Mesothelial cell of epicardium (in vitro differentiated cells): ENCODE results near the gene FYB1. TPM values are rescaled to one million over a fixed set of nuclear protein-coding genes. Genes with fewer than 3 reads are reported as not detected.
A peak's percentile ranks its signal among the peaks of the same experiment; 100 is the strongest.

Source experiments
- DNase-seq, 2 experiments: peaks; one replicate each; pipeline ENCODE4 v3.0.0; 2021; ENCODE audit warnings: low spot score in 2 of 2; ENCODE audit not compliant: unreplicated experiment in 2 of 2
- H3K27ac Mint-ChIP-seq: 2 replicates; pipeline ENCODE4 v1.8.0; 2021; ENCODE audit warnings: mixed read lengths
- H3K27me3 Mint-ChIP-seq: 2 replicates; pipeline ENCODE4 v1.8.0; 2021; ENCODE audit warnings: low read depth, mixed read lengths
- H3K36me3 Mint-ChIP-seq: 2 replicates; pipeline ENCODE4 v1.8.0; 2021; ENCODE audit warnings: mixed read lengths
- H3K4me1 Mint-ChIP-seq: 2 replicates; pipeline ENCODE4 v1.8.0; 2021; ENCODE audit warnings: mixed read lengths
- H3K4me3 Mint-ChIP-seq: 2 replicates; pipeline ENCODE4 v1.8.0; 2021; ENCODE audit warnings: mild to moderate bottlenecking, moderate library complexity, mixed read lengths
- H3K9me3 Mint-ChIP-seq: 2 replicates; pipeline ENCODE4 v1.8.0; 2021; ENCODE audit warnings: mixed read lengths
- CTCF ChIP-seq: fragments of 200-600 bp; sonication (generic); IDR thresholded peaks from one replicate; pipeline ENCODE4 v1.5.0; 2021; ENCODE audit warnings: antibody characterized with exemption; ENCODE audit not compliant: unreplicated experiment
- total RNA-seq: library from RNA; stranded (reverse); gene quantifications from 3 replicates; pipeline ENCODE4 v1.2.1, GENCODE V29; 2021

Gene FYB1
- total RNA-seq, 1 donor from 2014 or later: 1.5 TPM

GRCh38 chr5:39072925-39073766 is 146.2 kb downstream of the FYB1 start:
- no peak for TF ChIP-seq CTCF
- peak in 1 of 2 experiments; percentile 70 for DNase-seq
- peak overlapping the region; percentile 98 for H3K27ac Mint-ChIP-seq

GRCh38 chr5:39068099-39068498 is 151.3 kb downstream of the FYB1 start:
- DNase-seq: no peak
- H3K36me3 Mint-ChIP-seq: peaks cover 38% of the 10 kb centered on the region
- no peaks in the 10 kb centered on the region for H3K27me3 Mint-ChIP-seq
- H3K4me3 Mint-ChIP-seq: no peak overlapping the region
- H3K9me3 Mint-ChIP-seq: peaks cover 15% of the 10 kb centered on the region
- no peak for TF ChIP-seq CTCF
- H3K27ac Mint-ChIP-seq: no peak overlapping the region
- peaks cover 18% of the 10 kb centered on the region for H3K4me1 Mint-ChIP-seq

More at GRCh38 chr5:39072925-39073766, 146.2 kb downstream of the FYB1 start:
- H3K4me3 Mint-ChIP-seq: peak overlapping the region; percentile 91
- H3K36me3 Mint-ChIP-seq: peaks cover 14% of the 10 kb centered on the region
- H3K4me1 Mint-ChIP-seq: peaks cover 36% of the 10 kb centered on the region
- no peaks in the 10 kb centered on the region for H3K9me3 Mint-ChIP-seq
- no peaks in the 10 kb centered on the region for H3K27me3 Mint-ChIP-seq

GRCh38 chr5:39064450-39064849 is 154.9 kb downstream of the FYB1 start:
- DNase-seq: no peak

GRCh38 chr5:39063037-39063436 is 156.3 kb downstream of the FYB1 start:
- Mint-ChIP-seq H3K4me3 (no peak overlapping the region), H3K27ac (peak overlapping the region; percentile 51), H3K9me3 (peaks cover 15% of the 10 kb centered on the region), H3K27me3 (no peaks in the 10 kb centered on the region), H3K36me3 (peaks cover 24% of the 10 kb centered on the region), H3K4me1 (peaks cover 17% of the 10 kb centered on the region)
- no peak for DNase-seq
- no peak for TF ChIP-seq CTCF

More at GRCh38 chr5:39064450-39064849, 154.9 kb downstream of the FYB1 start:
- Mint-ChIP-seq H3K36me3 (peaks cover 34% of the 10 kb centered on the region), H3K9me3 (peaks cover 15% of the 10 kb centered on the region), H3K4me1 (peaks cover 15% of the 10 kb centered on the region), H3K27me3 (no peaks in the 10 kb centered on the region), H3K27ac (no peak overlapping the region), H3K4me3 (no peak overlapping the region)
- TF ChIP-seq CTCF: no peak

- no peaks in the 10 kb centered on the region for H3K27me3 Mint-ChIP-seq
- H3K27ac Mint-ChIP-seq: peak overlapping the region; percentile 51
- DNase-seq: no peak
- peaks cover 17% of the 10 kb centered on the region for H3K4me1 Mint-ChIP-seq
- no peak overlapping the region for H3K4me3 Mint-ChIP-seq
- peaks cover 12% of the 10 kb centered on the region for H3K9me3 Mint-ChIP-seq
- H3K36me3 Mint-ChIP-seq: peaks cover 18% of the 10 kb centered on the region
- TF ChIP-seq CTCF: no peak
Measured at GRCh38 chr5:39062530-39062929, 156.8 kb downstream of the FYB1 start.
